Pancreas (tissue), 10 donors: ENCODE measurements around the gene A1BG. TPM values are rescaled to one million over a fixed set of nuclear protein-coding genes. Genes with fewer than 3 reads are reported as not detected.
"Not testable (repeated sequence)": the region's sequence is repeated elsewhere in the genome, so short reads cannot be mapped to it uniquely, and the experiment has no call there.

Experiments
- ATAC-seq, 4 donors: fragments of 200-7000 bp; cut with Tn5 transposase; one replicate each; pipeline versions ENCODE4 v1.8.0 to v1.9.1; 2020; ENCODE audit warnings: mild to moderate bottlenecking in 4 of 4, moderate library complexity in 4 of 4
- DNase-seq, 6 donors: peaks; one replicate each; pipeline ENCODE4 v3.0.0-alpha.2; 2020
- FAIRE-seq: peaks from 2 replicates; lab custom pipeline; 2012; peaks lifted over from hg19 to GRCh38; lab: Jason Lieb, UNC
- H3K27ac ChIP-seq, 4 donors: fragments of 200-600 bp; sonication (generic); 1 replicate in 3 of 4; 2 replicates in 1 of 4; pipeline versions ENCODE4 v1.5.0 to v1.8.0; 2020
- H3K27me3 ChIP-seq, 4 donors: fragments of 200-600 bp; one replicate each; pipeline ENCODE4 v1.8.0; 2021
- H3K36me3 ChIP-seq, 3 donors: fragments of 200-600 bp; sonication (generic) in 1 of 3; one replicate each; pipeline versions ENCODE4 v1.5.0 to v1.8.0; 2020 to 2021
- H3K4me1 ChIP-seq, 3 donors: fragments of 200-600 bp; one replicate each; pipeline ENCODE4 v1.8.0; 2021
- H3K4me3 ChIP-seq, 4 donors: fragments of 200-600 bp; sonication (generic) in 2 of 4; one replicate each; pipeline versions ENCODE4 v1.5.0 to v1.8.0; 2020 to 2021
- H3K9me3 ChIP-seq, 4 donors: fragments of 200-600 bp; one replicate each; pipeline ENCODE4 v1.8.0; 2021
- CTCF ChIP-seq, 4 donors: fragments of 200-600 bp; sonication (generic) in 3 of 4; IDR thresholded peaks; one replicate each; pipeline versions ENCODE4 v1.5.0 to v1.8.0; 2021; ENCODE audit warnings: antibody characterized with exemption in 4 of 4
- WGBS, 2 donors: extraction: QIAGEN DNeasy Blood & Tissue Kit; methylation state at CpG; one replicate each; pipeline ENCODE4 v1.1.7; 2013; 5-methylcytosine and 5-hydroxymethylcytosine counted together
- intact Hi-C, 3 donors: fragments of 100-400 bp; cut with DNase I; formaldehyde crosslinking; loops; one replicate each; pipeline versions ENCODE4 v1.11.1 to v1.14.2; 2022
- polyA plus RNA-seq, 2 donors: library from polyadenylated mRNA; stranded (reverse); fragments of 200-250 nt; gene quantifications; one replicate each; pipeline ENCODE4 v1.2.3, GENCODE V29; 2013
- total RNA-seq, 6 donors: library from RNA; stranded (reverse); fragmentation: NEBNext Ultra II Directional in 4 of 6; extraction: Animal tissue kit (Norgen Biotek cat#: 25700) in 4 of 6; gene quantifications; one replicate each; pipeline versions ENCODE4 v1.2.1 to v1.2.4, GENCODE V29; 2021 to 2023
- donor health status: healthy with polysubstance abuse.
- donor health status: DM: no; HTN: no; CAD: no; lungs with moderate emphysema.
- donor health status: DM: no; HTN: no; CAD: no.
- donor health status: control.
- donor health status: control.
- donor health status: Bipolar disorder and iron deficiency.
- donor health status: DM: yes; HTN: yes; CAD: no.
- donor health status: DM: no; HTN: no; CAD: no.
- donor health status: DM: no; HTN: no; CAD: no.
- donor health status: DM: yes; HTN: yes; CAD: no.

Gene A1BG
- total and polyA plus RNA-seq, 8 donors, result 3.3 to 49.0 (median 6.5) TPM

GRCh38 chr19:58381460-58382212 lies 28.3 kb upstream of the A1BG start:
- H3K9me3 ChIP-seq, result no peaks in the 10 kb centered on the region
- H3K27me3 ChIP-seq, result no peaks in the 10 kb centered on the region
- WGBS, 2 donors, result 22 to 24% methylated on average over 26 of the region's 26 CpGs
- no peaks in the 10 kb centered on the region for H3K36me3 ChIP-seq
- peaks cover 0 to 27% (median 11%) of the 10 kb centered on the region in 3 donors for H3K4me1 ChIP-seq
- intact Hi-C loops, result no loop called here
- peak overlapping the region; percentile 59 to 95 (median 78) for H3K27ac ChIP-seq
- DNase-seq (peak in 4 of 6 donors; percentile 48 to 74 (median 52)), ATAC-seq (no peak), FAIRE-seq (no peak)
- peak overlapping the region; percentile 41 to 85 (median 63) for H3K4me3 ChIP-seq
- TF ChIP-seq CTCF (IDR thresholded peaks at IDR 0.05), result no peak

- no peaks in the 10 kb centered on the region for H3K9me3 ChIP-seq
- peak within 1 kb of the TSS; percentile 74 to 95 (median 88) for H3K27ac ChIP-seq
- 0 to 1% methylated on average over 66 to 83 of the region's 83 CpGs for WGBS, 2 donors
- no peaks in the 10 kb centered on the region for H3K27me3 ChIP-seq
- TF ChIP-seq CTCF (IDR thresholded peaks at IDR 0.05), result no peak
- no peaks in the 10 kb centered on the region for H3K36me3 ChIP-seq
- peak; percentile 96 for FAIRE-seq
- intact Hi-C loops, result no loop called here
- ATAC-seq, result peak; percentile 91 to 94 (median 92)
- H3K4me3 ChIP-seq, result peak within 1 kb of the TSS; percentile 41 to 93 (median 80)
- peaks cover 0 to 25% (median 9%) of the 10 kb centered on the region in 3 donors for H3K4me1 ChIP-seq
- peak; percentile 95 to 100 (median 99) for DNase-seq
Measured at GRCh38 chr19:58380662-58381459, 27.6 kb upstream of the A1BG start, which contains the start of gene ZNF837. TSS of gene ZNF837 (minus strand) at chr19:58381030. CDS start at chr19:58369332, 11,698 bp downstream.

- Histone ChIP-seq H3K9me3 (no peaks in the 10 kb centered on the region), H3K27ac (peak overlapping the region; percentile 74 to 95 (median 88)), H3K4me3 (peak overlapping the region; percentile 41 to 93 (median 80)), H3K27me3 (no peaks in the 10 kb centered on the region), H3K4me1 (peaks cover 0 to 18% (median 4%) of the 10 kb centered on the region in 3 donors), H3K36me3 (no peaks in the 10 kb centered on the region)
- 5 to 6% methylated on average over 23 to 24 of the region's 24 CpGs for WGBS, 2 donors
- intact Hi-C loops, result no loop called here
- ATAC-seq (no peak), FAIRE-seq (no peak), DNase-seq (no peak)
- TF ChIP-seq CTCF (IDR thresholded peaks at IDR 0.05), result no peak
Measured at GRCh38 chr19:58380037-58380661, 26.9 kb upstream of the A1BG start.

- Histone ChIP-seq H3K27me3 (no peaks in the 10 kb centered on the region), H3K4me3 (no peak overlapping the region), H3K4me1 (peaks cover 0 to 14% (median 4%) of the 10 kb centered on the region in 3 donors), H3K9me3 (no peaks in the 10 kb centered on the region), H3K27ac (no peak overlapping the region), H3K36me3 (no peaks in the 10 kb centered on the region)
- ATAC-seq, result no peak
- 84 to 94% methylated on average over 6 of the region's 6 CpGs for WGBS, 2 donors
- intact Hi-C loops, result no loop called here
- no peak for TF ChIP-seq CTCF (IDR thresholded peaks at IDR 0.05)
- no peak for FAIRE-seq
- DNase-seq, result peak in 3 of 6 donors; percentile 30 to 58 (median 34)
Measured at GRCh38 chr19:58379246-58379645, 26.0 kb upstream of the A1BG start.

- ATAC-seq, H3K4me3 ChIP-seq, intact Hi-C loops, H3K27me3 ChIP-seq, FAIRE-seq, H3K9me3 ChIP-seq, DNase-seq, H3K36me3 ChIP-seq, H3K27ac ChIP-seq: not testable (repeated sequence)
- WGBS, 2 donors, result 70 to 95% methylated on average over 5 to 7 of the region's 7 CpGs
- peaks cover 0 to 10% (median 4%) of the 10 kb centered on the region in 3 donors for H3K4me1 ChIP-seq
Measured at GRCh38 chr19:58376724-58377123, 23.4 kb upstream of the A1BG start.
